HFF-Myc (cell line): ENCODE data around the gene KRT85.

ENCODE experiments used
- DNase-seq: peaks from one replicate; pipeline ENCODE4 v3.0.0-alpha.2; 2011; ENCODE audit warnings: low read depth; ENCODE audit errors: extremely low read depth
- H3K4me3 ChIP-seq: replicated peaks from 2 replicates; pipeline ENCODE4 v1.5.1; 2011; ENCODE audit warnings: low read depth, mild to moderate bottlenecking, control low read depth, low read length
- TF ChIP-seq, protein P1 (sequence below): IDR thresholded peaks from 2 replicates; pipeline ENCODE4 v1.5.1; 2012; ENCODE audit warnings: mild to moderate bottlenecking, low read depth, low read length, control low read depth; ENCODE audit errors: missing control alignments

The KRT85 gene

DNA sequence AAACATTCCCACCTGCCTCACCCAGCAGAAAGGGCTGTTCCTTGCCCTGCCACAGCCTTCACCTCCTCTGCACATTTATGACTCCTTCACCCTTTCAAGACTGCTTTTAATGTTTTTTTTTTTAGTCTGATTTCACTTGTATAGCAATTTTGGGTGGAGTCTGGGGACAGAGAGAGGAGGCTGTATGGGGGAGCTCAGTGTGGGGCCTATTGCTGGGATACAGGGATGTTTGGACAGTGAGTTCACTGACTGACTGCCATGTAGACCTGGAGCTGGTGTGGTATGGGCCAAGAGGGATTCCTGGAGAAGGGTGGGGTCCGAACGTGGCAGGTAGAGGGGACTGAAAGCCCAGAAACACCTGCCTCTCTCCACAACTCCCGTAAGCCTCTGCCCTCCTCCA is 1.9 kb upstream of the KRT85 start:
- no peak for DNase-seq
- H3K4me3 ChIP-seq, result no peak overlapping the region
- TF ChIP-seq, protein P1, sequence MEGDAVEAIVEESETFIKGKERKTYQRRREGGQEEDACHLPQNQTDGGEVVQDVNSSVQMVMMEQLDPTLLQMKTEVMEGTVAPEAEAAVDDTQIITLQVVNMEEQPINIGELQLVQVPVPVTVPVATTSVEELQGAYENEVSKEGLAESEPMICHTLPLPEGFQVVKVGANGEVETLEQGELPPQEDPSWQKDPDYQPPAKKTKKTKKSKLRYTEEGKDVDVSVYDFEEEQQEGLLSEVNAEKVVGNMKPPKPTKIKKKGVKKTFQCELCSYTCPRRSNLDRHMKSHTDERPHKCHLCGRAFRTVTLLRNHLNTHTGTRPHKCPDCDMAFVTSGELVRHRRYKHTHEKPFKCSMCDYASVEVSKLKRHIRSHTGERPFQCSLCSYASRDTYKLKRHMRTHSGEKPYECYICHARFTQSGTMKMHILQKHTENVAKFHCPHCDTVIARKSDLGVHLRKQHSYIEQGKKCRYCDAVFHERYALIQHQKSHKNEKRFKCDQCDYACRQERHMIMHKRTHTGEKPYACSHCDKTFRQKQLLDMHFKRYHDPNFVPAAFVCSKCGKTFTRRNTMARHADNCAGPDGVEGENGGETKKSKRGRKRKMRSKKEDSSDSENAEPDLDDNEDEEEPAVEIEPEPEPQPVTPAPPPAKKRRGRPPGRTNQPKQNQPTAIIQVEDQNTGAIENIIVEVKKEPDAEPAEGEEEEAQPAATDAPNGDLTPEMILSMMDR, result no peak

DNA sequence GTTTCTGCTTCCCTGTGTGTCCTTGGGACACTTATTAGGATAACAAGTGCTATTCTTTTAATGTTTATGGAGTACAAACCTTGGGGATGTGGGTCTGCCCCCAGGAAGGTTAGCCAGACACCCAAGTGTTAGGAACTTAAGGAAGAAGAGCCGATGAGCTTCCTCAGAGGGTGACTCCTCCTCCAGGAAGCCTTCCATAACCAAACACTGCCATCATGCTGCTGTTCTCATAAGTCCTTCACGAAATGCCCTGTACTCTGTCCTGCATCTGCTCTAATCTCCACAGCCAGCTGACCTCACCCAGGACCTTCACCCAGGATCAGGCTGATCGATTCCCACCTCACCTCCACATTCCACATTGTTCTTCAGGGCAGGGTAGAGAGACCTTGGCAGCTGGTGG is 1.2 kb upstream of the KRT85 start:
- no peak for DNase-seq
- H3K4me3 ChIP-seq, result no peak overlapping the region
- TF ChIP-seq, protein P1, result no peak

DNA sequence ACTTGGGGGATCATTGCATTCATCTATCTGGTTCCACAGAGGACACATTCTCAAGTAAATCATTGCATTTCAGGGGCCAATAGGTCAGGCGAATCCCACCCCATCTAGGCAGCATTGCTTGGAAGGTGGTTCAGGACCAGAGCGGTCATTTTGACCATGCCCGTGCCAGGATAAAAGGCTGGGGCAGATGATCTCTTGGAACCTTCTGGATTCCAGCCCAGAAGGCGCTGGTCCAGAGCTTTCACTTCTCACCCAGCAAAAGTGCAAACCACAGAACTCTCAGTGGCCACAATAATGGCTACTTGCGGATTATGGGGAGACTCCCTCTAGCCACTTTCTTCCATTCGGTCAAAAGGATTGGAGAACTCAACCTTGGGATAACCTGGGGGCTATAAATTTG is 595 bp upstream of the KRT85 start:
- TF ChIP-seq, protein P1, result no peak
- no peak for DNase-seq
- no peak overlapping the region for H3K4me3 ChIP-seq

DNA sequence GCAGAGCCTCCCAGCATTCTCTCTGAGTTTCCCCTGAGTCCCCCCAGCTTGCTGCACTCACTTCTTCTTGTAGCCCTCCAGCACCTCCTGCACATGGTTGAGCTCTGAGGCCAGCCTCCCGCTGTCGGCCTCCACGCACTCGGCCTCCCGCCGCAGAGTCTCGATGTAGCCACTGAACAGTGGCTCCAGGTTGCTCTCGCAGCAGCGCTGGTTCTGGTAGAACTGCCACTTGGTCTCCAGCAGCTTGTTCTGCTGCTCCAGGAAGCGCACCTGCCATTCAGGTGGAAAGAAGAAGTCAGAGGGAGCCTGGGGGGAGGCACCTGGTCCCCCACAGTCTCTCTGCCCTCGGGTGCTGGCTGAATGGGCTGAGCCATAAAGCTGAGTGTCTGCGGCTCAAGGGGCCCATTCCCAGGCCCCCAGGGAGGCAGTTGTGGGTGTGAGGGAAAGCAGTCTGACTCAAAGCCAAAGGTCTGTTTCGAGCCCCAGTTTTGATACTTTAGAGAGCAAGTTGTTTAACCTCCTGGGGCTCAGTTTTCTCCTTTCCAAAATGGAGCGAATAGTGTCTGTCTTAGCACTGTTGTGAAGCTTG is 2.3 kb downstream of the KRT85 start:
- TF ChIP-seq, protein P1, result no peak
- no peak overlapping the region for H3K4me3 ChIP-seq
- DNase-seq, result no peak

DNA sequence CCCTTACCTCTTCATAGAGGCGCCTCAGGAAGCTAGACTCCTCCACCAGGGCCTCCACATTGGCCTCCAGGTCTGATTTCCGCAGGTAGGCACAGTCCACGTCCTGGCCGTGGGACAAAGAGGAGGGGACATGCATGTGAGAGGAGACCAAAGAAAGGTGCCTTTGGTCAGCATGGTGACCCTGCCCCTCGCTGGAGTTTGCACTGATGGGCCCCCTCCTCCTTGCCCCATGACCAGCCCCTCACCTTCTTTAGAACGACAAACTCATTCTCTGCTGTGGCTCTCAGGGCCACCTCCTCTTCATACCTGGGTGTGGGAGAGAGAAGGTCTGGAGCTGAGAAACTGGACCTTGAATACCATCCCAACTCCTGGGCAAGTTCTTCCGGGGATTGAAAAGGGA is 3.2 kb downstream of the KRT85 start:
- TF ChIP-seq, protein P1, result no peak
- no peak for DNase-seq
- no peak overlapping the region for H3K4me3 ChIP-seq

DNA sequence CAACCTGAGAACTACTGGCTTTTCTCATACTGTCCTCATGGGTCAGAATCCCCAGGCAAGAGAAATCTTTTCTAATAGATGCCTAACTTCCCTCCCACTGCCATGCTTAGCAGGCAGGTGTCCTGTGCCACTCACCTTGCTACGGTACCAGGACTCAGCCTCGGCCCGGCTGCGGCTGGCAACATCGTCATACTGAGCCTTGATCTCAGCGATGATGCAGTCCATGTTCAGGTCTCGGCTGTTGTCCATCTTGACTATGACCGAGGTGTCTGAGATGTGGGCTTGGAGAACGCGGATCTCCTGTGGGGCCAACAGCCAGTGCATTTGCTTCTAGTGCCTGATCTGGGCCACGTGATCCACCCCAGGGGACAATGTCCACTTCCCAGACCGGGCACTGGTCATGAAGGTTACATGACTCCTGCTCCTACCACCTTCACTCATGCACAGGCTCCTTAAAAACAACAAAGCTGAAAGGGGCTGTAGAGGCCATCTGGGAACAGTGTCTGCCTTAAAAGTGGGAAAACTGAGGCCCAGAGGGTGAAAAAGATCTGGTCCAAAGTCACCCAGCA is 4.1 kb downstream of the KRT85 start:
- TF ChIP-seq, protein P1, result no peak
- no peak for DNase-seq
- H3K4me3 ChIP-seq, result no peak overlapping the region

DNA sequence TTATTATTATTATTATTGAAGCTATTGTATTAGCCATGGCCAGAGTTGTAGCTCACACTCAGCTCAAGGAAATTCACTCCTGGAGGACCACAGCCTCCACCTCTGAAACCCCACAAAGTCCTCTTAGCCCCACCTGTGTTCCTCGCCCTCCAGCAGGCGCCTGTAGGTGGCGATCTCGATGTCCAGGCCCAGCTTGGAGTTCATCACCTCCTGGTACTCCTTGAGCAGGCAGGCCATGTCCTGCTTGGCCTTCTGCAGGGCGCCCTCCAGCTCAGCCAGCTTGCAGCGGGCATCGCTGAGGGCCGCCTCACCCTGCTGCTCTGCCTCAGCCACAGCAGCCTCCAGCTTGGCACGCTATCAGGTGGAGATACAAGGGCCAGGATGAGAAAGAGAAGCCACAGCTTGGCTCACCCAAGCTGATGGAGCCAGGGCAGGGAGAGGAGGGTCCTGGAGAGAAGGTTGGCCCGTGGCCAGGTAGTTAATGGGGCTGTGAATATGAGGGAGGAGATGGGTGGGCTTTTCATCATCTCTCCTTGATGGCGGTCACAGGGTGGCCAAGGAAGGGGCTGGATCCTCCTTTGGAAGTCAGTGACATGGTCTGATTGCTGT is 5.1 kb downstream of the KRT85 start:
- DNase-seq, result no peak
- TF ChIP-seq, protein P1, result peak; percentile 33
- H3K4me3 ChIP-seq, result no peak overlapping the region
